Activated CD4-positive, alpha-beta T cell treated with anti-CD3 and anti-CD28 coated beads, Interleukin-2, amount 10 ng/mL, durations not matched to agents 24 days and 14 days (primary cell): ENCODE measurements around the gene PLCB3. TPM values are rescaled to one million over a fixed set of nuclear protein-coding genes. Genes with fewer than 3 reads are reported as not detected.

Experiments used
- DNase-seq: peaks from one replicate; pipeline ENCODE4 v3.0.0; 2022
- H3K27ac Mint-ChIP-seq: one replicate; pipeline ENCODE4 v1.8.0; 2022; ENCODE audit warnings: mild to moderate bottlenecking, mixed read lengths
- H3K27me3 Mint-ChIP-seq: one replicate; pipeline ENCODE4 v1.8.0; 2022; ENCODE audit warnings: mixed read lengths
- H3K36me3 Mint-ChIP-seq: one replicate; pipeline ENCODE4 v1.8.0; 2022; ENCODE audit warnings: low read depth, mild to moderate bottlenecking, mixed read lengths
- H3K4me1 Mint-ChIP-seq: one replicate; pipeline ENCODE4 v1.8.0; 2021; ENCODE audit warnings: mixed read lengths
- H3K4me3 Mint-ChIP-seq: one replicate; pipeline ENCODE4 v1.8.0; 2022; ENCODE audit warnings: mild to moderate bottlenecking, moderate library complexity, mixed read lengths
- H3K9me3 Mint-ChIP-seq: one replicate; pipeline ENCODE4 v1.8.0; 2021; ENCODE audit warnings: mixed read lengths
- intact Hi-C: fragments of 100-400 bp; cut with micrococcal nuclease; formaldehyde crosslinking; loops from one replicate; pipeline ENCODE4 v1.15.1; 2023
- total RNA-seq: library from RNA; stranded (reverse); gene quantifications from 2 replicates; pipeline ENCODE4 v1.2.3, GENCODE V29; 2022

Gene PLCB3
- total RNA-seq, 1 donor from 2014 or later, result 16.6 TPM

DNA sequence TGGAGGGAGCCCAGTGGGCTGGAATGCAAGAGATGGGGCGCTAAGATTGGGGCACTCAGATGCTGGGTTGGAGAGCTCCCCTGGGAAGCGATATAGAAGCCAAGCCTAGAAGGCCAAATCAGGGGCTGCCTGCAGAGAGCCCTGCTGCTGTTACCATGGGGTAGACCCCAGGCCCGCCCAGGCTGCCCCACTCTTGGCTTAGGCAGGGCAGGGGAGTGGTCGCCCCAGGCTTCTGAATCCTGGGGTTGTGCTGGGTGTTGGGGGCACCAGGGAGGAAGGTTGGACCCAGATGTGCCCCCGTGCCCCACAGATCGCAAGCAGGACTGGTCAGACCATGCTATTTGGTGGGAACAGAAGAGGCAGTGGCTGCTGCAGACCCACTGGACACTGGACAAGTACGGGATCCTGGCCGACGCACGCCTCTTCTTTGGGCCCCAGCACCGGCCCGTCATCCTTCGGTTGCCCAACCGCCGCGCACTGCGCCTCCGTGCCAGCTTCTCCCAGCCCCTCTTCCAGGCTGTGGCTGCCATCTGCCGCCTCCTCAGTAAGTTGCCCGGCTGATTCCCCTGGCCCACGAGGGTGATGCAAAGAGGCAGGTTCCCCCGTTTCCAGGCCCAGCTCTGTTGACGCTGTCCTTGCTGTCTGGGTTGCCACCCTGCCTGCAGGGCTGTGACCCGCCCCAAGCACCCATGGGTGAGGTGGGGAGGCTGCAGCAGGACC is 40.9 kb upstream of the PLCB3 start:
- Mint-ChIP-seq H3K27ac (peak overlapping the region; percentile 34), H3K4me3 (no peak overlapping the region), H3K36me3 (peaks cover 74% of the 10 kb centered on the region), H3K4me1 (peaks cover 29% of the 10 kb centered on the region), H3K9me3 (no peaks in the 10 kb centered on the region), H3K27me3 (no peaks in the 10 kb centered on the region)
- no peak for DNase-seq
- intact Hi-C loops, result no loop called here

DNA sequence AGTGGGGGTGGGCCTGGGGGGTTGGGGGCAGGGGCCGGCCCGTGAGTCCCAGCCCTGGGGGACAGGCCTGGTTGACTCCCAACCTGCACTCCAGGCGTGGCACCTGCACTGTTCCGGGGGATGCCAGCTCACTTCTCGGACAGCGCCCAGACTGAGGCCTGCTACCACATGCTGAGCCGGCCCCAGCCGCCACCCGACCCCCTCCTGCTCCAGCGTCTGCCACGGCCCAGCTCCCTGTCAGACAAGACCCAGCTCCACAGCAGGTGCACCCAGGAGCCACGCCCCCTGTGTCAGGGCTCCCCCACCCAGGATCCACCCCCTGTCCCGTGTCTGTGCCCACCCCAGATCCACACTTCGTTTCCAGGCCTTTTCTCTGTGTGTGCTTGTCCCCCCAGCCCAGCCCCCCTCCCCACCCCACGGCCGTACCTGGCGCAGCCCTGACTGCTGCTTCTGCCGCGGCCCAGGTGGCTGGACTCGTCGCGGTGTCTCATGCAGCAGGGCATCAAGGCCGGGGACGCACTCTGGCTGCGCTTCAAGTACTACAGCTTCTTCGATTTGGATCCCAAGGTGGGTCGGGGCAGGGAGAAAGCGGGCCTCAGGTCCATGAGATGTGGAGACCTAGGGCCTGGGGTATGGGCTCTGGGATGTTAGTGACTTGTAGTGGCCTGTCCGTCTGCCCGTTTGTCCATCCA is 40.0 kb upstream of the PLCB3 start:
- Mint-ChIP-seq H3K4me3 (no peak overlapping the region), H3K36me3 (peaks cover 69% of the 10 kb centered on the region), H3K27me3 (no peaks in the 10 kb centered on the region), H3K4me1 (peaks cover 25% of the 10 kb centered on the region), H3K27ac (peak overlapping the region; percentile 6), H3K9me3 (no peaks in the 10 kb centered on the region)
- no peak for DNase-seq
- intact Hi-C loops, result no loop called here

DNA sequence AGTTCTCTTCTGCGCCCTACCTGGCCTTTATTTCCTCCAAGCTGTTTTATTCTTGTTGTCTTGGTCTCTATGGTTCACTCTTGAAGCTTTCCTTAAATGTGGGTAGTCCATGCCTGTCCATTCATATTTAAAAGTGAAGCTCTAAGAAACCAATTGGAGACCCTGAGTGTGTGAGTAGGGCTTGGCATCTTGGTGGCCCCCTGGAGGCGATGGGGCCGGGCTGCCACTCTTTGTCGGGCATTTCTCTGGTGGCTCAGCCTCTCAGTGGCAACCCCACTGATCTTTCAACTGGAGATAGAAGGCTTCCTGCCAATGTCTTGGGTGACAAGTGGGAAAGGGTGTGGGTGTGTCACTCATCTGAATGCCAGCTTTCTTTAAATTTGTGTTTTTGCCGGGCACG is 34.5 kb upstream of the PLCB3 start:
- no peaks in the 10 kb centered on the region for H3K9me3 Mint-ChIP-seq
- intact Hi-C loops, result no loop called here
- H3K27me3 Mint-ChIP-seq, result no peaks in the 10 kb centered on the region
- peaks cover 60% of the 10 kb centered on the region for H3K36me3 Mint-ChIP-seq
- no peak overlapping the region for H3K27ac Mint-ChIP-seq
- no peak for DNase-seq
- no peak overlapping the region for H3K4me3 Mint-ChIP-seq
- H3K4me1 Mint-ChIP-seq, result peaks cover 15% of the 10 kb centered on the region

DNA sequence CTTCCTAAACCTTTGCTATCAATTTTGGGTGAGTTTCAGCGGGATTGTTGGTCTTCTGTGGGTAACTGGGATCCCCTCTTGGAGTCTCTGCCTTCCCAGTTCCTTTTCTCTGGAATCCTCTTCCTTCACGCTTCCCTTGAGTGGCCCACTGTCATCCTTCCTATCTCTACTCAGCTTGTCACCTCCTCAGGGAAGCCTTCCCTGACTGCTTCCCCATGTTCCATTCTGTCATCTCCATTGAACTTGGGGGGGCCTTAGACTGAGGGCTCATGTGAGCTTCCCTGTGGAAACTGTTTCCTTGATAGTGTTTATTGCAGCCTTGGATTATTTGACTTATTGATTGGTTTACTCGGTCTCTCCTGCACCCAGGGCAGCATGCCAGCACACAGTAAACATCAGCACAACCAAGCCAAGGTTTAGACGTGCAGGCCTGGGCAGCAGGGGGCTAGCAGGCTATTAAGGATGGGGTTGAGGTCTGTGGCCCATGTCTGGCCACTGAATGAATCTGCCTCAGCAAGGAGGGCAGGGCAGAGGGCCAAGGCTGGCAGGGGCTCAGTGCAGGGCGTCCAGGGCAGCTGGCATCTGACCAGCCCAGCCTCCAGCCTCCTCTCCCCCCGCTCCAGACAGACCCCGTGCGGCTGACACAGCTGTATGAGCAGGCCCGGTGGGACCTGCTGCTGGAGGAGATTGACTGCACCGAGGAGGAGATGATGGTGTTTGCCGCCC is 32.5 kb upstream of the PLCB3 start:
- H3K4me1 Mint-ChIP-seq, result peaks cover 9% of the 10 kb centered on the region
- H3K27me3 Mint-ChIP-seq, result no peaks in the 10 kb centered on the region
- H3K4me3 Mint-ChIP-seq, result no peak overlapping the region
- H3K9me3 Mint-ChIP-seq, result no peaks in the 10 kb centered on the region
- DNase-seq, result no peak
- intact Hi-C loops, result no loop called here
- peak overlapping the region; percentile 36 for H3K27ac Mint-ChIP-seq
- H3K36me3 Mint-ChIP-seq, result peaks cover 51% of the 10 kb centered on the region

DNA sequence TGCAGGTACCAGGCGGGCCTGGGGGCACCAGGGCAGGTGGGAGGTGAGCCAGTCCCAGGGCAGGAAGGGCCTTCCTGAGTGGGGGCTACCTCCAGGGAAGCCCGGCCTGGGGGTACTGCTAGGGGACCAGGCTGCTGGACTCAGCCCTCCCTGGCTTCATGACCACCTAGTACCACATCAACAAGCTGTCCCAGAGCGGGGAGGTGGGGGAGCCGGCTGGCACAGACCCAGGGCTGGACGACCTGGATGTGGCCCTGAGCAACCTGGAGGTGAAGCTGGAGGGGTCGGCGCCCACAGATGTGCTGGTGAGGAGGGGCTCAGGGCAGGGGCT is 32.0 kb upstream of the PLCB3 start:
- intact Hi-C loops, result no loop called here
- peaks cover 8% of the 10 kb centered on the region for H3K4me1 Mint-ChIP-seq
- H3K27ac Mint-ChIP-seq, result no peak overlapping the region
- H3K27me3 Mint-ChIP-seq, result no peaks in the 10 kb centered on the region
- DNase-seq, result no peak
- H3K4me3 Mint-ChIP-seq, result no peak overlapping the region
- peaks cover 52% of the 10 kb centered on the region for H3K36me3 Mint-ChIP-seq
- no peaks in the 10 kb centered on the region for H3K9me3 Mint-ChIP-seq

DNA sequence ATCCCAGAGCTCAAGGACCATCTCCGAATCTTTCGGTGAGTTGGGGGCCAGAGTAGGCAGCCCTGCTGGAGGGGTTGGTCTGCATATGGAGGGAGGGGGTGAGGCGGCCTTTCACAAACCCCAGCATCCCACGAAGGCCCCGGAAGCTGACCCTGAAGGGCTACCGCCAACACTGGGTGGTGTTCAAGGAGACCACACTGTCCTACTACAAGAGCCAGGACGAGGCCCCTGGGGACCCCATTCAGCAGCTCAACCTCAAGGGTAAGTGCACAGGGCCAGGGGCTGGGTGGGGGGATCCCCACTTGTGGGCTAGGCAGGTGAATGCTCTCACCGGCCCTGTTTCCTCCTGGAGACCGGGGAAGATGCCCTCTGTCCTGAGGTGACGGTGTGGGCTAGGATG is 31.6 kb upstream of the PLCB3 start:
- Mint-ChIP-seq H3K9me3 (no peaks in the 10 kb centered on the region), H3K36me3 (peaks cover 49% of the 10 kb centered on the region), H3K27me3 (no peaks in the 10 kb centered on the region), H3K27ac (no peak overlapping the region), H3K4me3 (no peak overlapping the region), H3K4me1 (peaks cover 8% of the 10 kb centered on the region)
- intact Hi-C loops, result no loop called here
- no peak for DNase-seq

DNA sequence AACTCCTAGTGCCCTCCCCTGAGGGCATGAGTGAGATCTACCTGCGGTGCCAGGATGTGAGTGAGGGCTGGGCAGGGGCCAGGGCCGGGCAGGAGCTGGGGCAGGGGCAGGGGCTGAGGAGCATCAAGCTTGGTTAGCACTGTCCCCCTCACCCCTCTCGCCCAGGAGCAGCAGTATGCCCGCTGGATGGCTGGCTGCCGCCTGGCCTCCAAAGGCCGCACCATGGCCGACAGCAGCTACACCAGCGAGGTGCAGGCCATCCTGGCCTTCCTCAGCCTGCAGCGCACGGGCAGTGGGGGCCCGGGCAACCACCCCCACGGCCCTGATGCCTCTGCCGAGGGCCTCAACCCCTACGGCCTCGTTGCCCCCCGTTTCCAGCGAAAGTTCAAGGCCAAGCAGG is 31.1 kb upstream of the PLCB3 start:
- H3K27me3 Mint-ChIP-seq, result no peaks in the 10 kb centered on the region

DNA sequence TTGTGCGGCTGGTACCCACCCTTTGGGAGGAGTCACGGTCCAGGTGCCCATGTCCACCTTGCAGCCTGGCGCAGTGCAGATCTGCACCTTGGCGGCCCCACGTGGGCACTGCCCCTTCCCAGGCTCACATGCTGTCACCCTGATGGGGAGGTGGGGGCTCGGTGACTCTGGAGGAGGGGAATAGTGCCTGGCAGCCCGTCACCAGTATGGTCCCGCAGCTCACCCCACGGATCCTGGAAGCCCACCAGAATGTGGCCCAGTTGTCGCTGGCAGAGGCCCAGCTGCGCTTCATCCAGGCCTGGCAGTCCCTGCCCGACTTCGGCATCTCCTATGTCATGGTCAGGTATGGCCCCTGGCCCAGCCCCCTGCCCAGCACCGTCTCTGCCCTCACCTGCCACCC is 30.5 kb upstream of the PLCB3 start:
- intact Hi-C loops, result no loop called here
- no peak overlapping the region for H3K4me3 Mint-ChIP-seq
- DNase-seq, result no peak
- H3K9me3 Mint-ChIP-seq, result no peaks in the 10 kb centered on the region
- peaks cover 46% of the 10 kb centered on the region for H3K36me3 Mint-ChIP-seq
- no peaks in the 10 kb centered on the region for H3K27me3 Mint-ChIP-seq
- H3K27ac Mint-ChIP-seq, result no peak overlapping the region
- peaks cover 9% of the 10 kb centered on the region for H3K4me1 Mint-ChIP-seq

More for the DNA sequence above, 31.1 kb upstream of the PLCB3 start:
- intact Hi-C loops, result no loop called here
- H3K4me3 Mint-ChIP-seq, result no peak overlapping the region
- H3K9me3 Mint-ChIP-seq, result no peaks in the 10 kb centered on the region
- DNase-seq, result no peak
- H3K4me1 Mint-ChIP-seq, result peaks cover 8% of the 10 kb centered on the region
- H3K36me3 Mint-ChIP-seq, result peaks cover 47% of the 10 kb centered on the region
- H3K27ac Mint-ChIP-seq, result no peak overlapping the region

DNA sequence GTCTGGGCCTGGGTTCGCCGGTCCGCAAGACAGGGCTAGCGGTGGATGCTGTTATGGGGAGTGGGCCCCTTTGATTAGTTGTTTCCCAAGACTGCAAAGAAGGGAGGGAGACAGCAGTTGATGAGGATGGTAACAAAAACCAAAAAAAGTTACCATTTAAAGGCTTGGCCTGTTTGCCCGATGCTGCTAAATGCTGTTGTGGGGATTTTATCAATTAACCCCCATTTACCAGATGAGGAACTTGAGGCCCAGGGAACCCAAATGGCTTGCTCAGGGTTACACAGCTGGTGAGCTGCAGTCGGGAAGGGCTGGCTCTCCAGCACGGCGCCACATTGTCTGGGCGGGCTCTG is 28.7 kb upstream of the PLCB3 start:
- no peaks in the 10 kb centered on the region for H3K27me3 Mint-ChIP-seq
- intact Hi-C loops, result no loop called here
- H3K4me1 Mint-ChIP-seq, result peaks cover 14% of the 10 kb centered on the region
- H3K36me3 Mint-ChIP-seq, result peaks cover 37% of the 10 kb centered on the region
- H3K27ac Mint-ChIP-seq, result no peak overlapping the region
- H3K9me3 Mint-ChIP-seq, result no peaks in the 10 kb centered on the region
- no peak for DNase-seq
- no peak overlapping the region for H3K4me3 Mint-ChIP-seq

DNA sequence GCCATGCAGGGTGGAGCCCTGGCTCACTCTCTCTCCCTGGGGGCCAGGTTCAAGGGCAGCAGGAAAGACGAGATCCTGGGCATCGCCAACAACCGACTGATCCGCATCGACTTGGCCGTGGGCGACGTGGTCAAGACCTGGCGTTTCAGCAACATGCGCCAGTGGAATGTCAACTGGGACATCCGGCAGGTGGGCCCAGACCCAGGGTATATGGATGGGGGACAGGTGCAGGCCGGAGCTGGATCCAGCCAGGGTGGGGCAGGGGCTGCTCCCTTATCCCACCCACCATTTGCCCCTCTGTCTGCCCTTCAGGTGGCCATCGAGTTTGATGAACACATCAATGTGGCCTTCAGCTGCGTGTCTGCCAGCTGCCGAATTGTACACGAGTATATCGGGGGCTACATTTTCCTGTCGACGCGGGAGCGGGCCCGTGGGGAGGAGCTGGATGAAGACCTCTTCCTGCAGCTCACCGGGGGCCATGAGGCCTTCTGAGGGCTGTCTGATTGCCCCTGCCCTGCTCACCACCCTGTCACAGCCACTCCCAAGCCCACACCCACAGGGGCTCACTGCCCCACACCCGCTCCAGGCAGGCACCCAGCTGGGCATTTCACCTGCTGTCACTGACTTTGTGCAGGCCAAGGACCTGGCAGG is 28.2 kb upstream of the PLCB3 start:
- Mint-ChIP-seq H3K4me3 (no peak overlapping the region), H3K36me3 (peaks cover 35% of the 10 kb centered on the region), H3K27ac (no peak overlapping the region), H3K27me3 (no peaks in the 10 kb centered on the region), H3K4me1 (peaks cover 16% of the 10 kb centered on the region), H3K9me3 (no peaks in the 10 kb centered on the region)
- no peak for DNase-seq
- intact Hi-C loops, result no loop called here

DNA sequence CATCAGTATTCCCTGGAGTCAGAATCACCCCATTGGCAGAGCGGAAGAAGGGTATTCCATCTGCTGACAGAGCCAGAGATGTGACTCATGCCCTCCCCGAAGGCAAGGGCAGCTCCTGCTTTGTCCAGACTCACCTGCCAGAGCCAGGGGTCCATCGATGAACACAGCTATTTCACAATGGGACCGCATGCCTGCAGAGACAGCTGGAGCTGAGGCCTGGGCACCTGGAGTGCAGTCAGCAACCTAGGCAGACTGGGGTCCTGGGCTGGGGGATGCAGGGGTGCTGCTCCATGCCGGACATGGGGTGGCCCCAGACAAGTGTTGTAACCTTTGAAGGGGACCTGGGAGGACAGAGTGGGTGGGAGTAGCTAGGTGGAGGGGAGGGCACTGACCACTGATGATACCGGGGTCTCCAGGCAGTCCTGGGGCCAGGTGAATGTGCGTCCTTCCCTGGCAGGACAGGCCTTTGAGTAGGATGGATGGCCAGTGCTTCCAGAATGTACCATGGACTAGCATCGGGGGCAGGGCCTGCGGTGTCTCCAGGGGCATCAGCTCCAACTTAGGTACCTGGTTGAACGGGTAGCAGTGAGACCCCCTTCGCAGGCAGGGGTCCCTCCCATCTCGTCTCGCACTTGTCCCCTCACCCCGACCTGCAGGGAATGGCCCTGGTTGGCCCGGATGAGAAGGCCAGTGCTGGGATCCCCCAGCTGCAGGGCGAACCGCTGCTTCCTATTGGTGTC is 27.0 kb upstream of the PLCB3 start:
- H3K4me3 Mint-ChIP-seq, result peak overlapping the region; percentile 91

DNA sequence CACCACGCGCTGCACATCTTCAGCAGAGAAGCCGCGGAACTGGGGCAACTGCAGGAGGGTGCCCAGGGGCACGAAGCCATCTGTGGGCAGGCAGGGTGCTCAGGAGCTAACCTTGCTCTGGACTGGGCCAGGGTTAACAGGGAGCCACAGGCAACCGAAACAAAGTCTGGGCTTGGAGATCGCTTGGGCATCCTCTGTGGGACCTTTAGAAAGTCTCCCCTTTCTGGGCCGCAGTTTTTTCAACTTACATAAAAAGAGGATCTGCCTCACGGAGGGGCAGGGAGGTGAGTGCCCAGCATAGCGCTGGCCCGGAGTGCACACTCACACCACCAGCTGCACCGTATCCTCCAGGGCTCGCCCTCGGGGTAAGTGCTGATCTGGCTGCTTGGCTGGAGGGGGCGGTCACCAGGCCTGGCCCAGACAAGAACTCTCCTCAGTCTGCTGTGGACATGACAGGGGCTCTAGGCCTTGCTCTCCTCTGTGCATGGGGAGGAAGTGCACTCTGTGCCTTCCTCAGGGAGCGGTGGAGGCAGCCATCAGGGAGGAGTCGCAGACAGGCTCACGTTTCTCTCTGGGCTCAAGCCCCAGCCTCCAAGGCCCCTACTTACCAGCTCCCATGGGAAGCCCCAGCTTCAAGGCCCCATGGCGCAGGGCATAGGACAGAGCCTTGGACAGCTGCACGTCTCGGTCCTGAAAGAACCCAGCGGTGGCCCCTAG is 26.3 kb upstream of the PLCB3 start:
- Mint-ChIP-seq H3K27me3 (no peaks in the 10 kb centered on the region), H3K4me3 (peak overlapping the region; percentile 91), H3K9me3 (no peaks in the 10 kb centered on the region), H3K36me3 (peaks cover 24% of the 10 kb centered on the region), H3K27ac (peak overlapping the region; percentile 86), H3K4me1 (peaks cover 26% of the 10 kb centered on the region)
- no peak for DNase-seq
- intact Hi-C loops, result no loop called here

More for the DNA sequence above, 27.0 kb upstream of the PLCB3 start:
- Mint-ChIP-seq H3K36me3 (peaks cover 25% of the 10 kb centered on the region), H3K27ac (peak overlapping the region; percentile 86), H3K27me3 (no peaks in the 10 kb centered on the region), H3K4me1 (peaks cover 21% of the 10 kb centered on the region), H3K9me3 (no peaks in the 10 kb centered on the region)
- intact Hi-C loops, result no loop called here
- DNase-seq, result no peak
